Measurements from ENCODE around the gene JCHAIN. TPM values are rescaled to one million over a fixed set of nuclear protein-coding genes. Genes with fewer than 3 reads are reported as not detected.
"Not testable (repeated sequence)": the region's sequence is repeated elsewhere in the genome, so short reads cannot be mapped to it uniquely, and the experiment has no call there.

JCHAIN gene
- total RNA-seq, 4 donors from 2014 or later, result 1.7 to 5.9 (median 2.4) TPM

DNA sequence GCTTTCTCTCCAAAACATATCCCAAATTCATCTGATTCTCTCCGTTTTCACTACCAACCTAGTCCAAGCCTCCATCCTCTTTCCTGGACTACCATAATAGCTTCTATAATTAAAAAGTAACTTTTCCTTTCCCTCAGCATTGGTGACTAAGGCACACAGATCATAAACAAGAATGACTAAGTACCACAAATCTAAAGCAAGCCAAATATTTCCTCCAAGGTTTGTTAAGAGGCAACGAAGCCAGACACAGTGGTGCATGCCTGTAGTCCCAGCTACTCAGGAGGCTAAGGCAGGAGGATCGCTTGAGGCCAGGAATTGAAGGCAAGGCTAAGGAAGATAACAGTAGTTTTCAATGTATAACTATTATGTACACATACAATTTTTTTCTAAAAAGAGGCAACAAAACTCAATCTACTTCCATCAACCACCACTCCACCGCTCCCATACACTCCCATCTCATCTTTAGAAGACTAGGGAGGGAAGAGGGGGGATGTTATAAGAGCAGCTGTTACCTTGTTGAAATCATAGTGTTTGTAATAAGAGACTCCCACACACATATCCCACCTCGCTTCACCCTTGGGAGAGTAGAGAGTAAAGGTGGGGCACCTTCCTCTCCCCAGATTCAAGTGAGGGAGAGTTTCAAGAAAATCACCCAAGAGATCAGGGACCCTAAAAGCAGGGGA lies 4.2 kb upstream of the JCHAIN start:
- TF ChIP-seq, protein P1, sequence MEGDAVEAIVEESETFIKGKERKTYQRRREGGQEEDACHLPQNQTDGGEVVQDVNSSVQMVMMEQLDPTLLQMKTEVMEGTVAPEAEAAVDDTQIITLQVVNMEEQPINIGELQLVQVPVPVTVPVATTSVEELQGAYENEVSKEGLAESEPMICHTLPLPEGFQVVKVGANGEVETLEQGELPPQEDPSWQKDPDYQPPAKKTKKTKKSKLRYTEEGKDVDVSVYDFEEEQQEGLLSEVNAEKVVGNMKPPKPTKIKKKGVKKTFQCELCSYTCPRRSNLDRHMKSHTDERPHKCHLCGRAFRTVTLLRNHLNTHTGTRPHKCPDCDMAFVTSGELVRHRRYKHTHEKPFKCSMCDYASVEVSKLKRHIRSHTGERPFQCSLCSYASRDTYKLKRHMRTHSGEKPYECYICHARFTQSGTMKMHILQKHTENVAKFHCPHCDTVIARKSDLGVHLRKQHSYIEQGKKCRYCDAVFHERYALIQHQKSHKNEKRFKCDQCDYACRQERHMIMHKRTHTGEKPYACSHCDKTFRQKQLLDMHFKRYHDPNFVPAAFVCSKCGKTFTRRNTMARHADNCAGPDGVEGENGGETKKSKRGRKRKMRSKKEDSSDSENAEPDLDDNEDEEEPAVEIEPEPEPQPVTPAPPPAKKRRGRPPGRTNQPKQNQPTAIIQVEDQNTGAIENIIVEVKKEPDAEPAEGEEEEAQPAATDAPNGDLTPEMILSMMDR (IDR thresholded peaks at IDR 0.05), result no peak
- TF ChIP-seq POLR2A (IDR thresholded peaks at IDR 0.05), result no peak

DNA sequence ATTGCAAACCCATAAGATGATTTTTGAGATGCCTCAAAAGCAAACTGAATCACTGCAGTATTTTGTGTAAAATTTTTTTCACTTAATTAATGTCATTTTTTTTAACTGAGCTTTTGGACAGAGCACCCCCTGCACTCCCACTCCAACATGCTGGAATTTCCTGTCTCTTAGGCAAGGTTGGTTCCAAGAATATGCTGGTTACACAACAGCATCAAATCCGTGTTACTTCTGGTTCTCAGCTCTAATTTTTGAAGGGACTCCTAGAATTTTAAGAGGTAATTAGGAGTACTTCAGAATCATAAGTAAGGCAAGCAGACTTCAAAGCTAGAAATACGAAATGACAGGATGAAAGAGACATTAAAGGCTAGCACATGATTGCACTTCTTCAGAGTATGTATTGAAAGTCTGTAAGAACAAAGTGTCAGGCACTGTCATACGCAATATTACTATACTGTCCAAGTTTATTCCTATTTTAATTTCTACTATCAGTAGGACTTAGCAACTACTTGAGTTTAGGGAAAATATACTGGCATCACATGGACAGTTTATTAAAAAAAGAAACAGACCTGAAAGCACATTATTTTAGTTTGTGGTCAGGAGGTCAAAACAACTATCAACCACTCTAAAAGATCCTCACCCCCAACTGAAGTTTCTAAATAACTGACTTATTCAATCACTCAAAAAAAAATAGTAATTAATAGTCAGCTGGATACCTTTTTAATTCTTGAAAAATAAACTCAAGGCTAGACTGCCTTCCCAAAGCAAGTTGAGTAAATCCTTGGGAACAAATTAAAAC lies 1.6 kb upstream of the JCHAIN start:
- intact Hi-C loops (cut with DNase I; ENCODE audit: low total_unique reads), result no loop called here
- no peak overlapping the region for H3K4me3 ChIP-seq (ENCODE audit: low read depth, poor library complexity, severe bottlenecking)
- 45 to 49% methylated on average over 3 of the region's 3 CpGs for WGBS, 2 donors
- TF ChIP-seq POLR2A (IDR thresholded peaks at IDR 0.05), result no peak
- TF ChIP-seq, protein P1 (IDR thresholded peaks at IDR 0.05), result no peak
- DNase-seq (ENCODE audit: low spot score in 2 of 2), result no peak

More for the DNA sequence above, 4.2 kb upstream of the JCHAIN start:
- DNase-seq (ENCODE audit: low spot score in 2 of 2), result no peak
- H3K4me3 ChIP-seq (ENCODE audit: low read depth, poor library complexity, severe bottlenecking), result no peak overlapping the region
- intact Hi-C loops (cut with DNase I; ENCODE audit: low total_unique reads), result no loop called here
- 73 to 78% methylated on average over 5 of the region's 5 CpGs for WGBS, 2 donors

DNA sequence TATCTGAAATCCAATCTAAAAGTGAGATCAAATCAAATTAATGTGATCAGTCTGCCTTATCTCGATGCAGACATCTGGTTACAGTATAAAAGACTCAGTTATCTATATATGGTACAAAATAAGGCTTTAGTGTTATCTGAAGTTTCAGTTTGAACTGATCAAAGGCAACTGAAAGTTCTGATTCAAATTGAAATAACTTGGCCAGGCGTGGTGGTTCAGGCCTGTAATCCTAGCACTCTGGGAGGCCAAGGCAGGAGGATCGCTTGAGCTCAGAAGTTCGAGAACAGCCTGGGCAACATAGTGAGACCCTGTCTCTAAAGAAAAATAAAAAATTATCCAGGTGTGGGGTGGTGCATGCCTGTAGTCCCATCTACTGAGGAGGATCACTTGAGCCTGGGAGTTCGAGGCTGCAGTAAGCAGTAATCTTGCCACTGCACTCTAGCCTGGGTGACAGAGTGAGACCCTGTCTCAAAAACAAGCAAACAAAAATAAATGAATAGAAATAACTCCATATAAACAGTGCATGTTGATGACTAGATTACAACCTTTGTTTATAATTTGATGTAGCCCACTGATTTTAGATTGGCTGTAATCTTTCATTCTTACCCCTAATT lies 4.9 kb downstream of the JCHAIN start:
- DNase-seq (ENCODE audit: low spot score in 2 of 2); intact Hi-C loops (cut with DNase I; ENCODE audit: low total_unique reads): not testable (repeated sequence)
- 79 to 90% methylated on average over 5 of the region's 5 CpGs for WGBS, 2 donors

DNA sequence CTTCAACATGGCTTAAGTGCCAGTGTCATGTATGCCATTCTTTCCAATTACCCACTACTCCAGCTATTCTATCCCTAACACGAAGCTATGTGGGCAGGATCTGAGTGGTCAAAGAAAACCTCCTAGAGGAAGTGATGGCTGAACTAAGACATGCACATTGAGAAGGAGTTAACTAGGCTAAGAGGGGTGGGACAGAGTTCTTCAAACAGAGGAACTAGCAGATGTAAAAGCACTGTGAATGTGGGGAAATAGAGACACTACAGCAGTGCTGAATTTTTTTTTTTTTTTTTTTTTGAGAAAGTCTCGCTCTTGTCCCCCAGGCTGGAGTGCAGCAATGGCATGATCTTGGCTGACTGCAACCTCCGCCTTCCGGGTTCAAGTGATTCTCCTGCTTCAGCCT lies 6.2 kb downstream of the JCHAIN start:
- TF ChIP-seq, protein P1 (IDR thresholded peaks at IDR 0.05), result no peak
- no peak for TF ChIP-seq POLR2A (IDR thresholded peaks at IDR 0.05)
- no peak for DNase-seq (ENCODE audit: low spot score in 2 of 2)
- intact Hi-C loops (cut with DNase I; ENCODE audit: low total_unique reads), result no loop called here
- 87 to 95% methylated on average over 4 of the region's 4 CpGs for WGBS, 2 donors
- H3K4me3 ChIP-seq (ENCODE audit: low read depth, poor library complexity, severe bottlenecking), result no peak overlapping the region

More for the DNA sequence above, 4.9 kb downstream of the JCHAIN start:
- H3K4me3 ChIP-seq (ENCODE audit: low read depth, poor library complexity, severe bottlenecking), result not testable (repeated sequence)

DNA sequence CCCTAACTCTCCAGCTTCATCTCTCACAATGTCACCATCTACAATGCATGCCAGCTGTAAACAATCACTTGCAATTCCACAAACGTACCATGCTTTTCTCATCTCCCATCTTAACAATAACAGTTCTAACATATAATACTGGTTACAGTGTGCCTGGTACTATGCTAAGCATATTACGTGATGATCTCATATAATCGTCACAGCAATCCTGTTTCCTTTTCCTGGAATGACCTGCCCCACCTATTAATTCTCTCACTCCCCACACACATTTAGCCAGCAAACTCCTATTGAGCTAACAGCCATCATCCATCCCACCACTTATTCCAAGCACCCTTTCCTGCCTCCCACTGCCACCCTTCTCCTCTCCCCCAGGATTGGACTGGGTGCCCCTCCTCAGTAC lies 7.9 kb downstream of the JCHAIN start:
- no peak for DNase-seq (ENCODE audit: low spot score in 2 of 2)
- intact Hi-C loops (cut with DNase I; ENCODE audit: low total_unique reads), result no loop called here
- TF ChIP-seq, protein P1 (IDR thresholded peaks at IDR 0.05), result no peak
- TF ChIP-seq POLR2A (IDR thresholded peaks at IDR 0.05), result no peak
- 38 to 47% methylated on average over 3 of the region's 3 CpGs for WGBS, 2 donors
- no peak overlapping the region for H3K4me3 ChIP-seq (ENCODE audit: low read depth, poor library complexity, severe bottlenecking)

DNA sequence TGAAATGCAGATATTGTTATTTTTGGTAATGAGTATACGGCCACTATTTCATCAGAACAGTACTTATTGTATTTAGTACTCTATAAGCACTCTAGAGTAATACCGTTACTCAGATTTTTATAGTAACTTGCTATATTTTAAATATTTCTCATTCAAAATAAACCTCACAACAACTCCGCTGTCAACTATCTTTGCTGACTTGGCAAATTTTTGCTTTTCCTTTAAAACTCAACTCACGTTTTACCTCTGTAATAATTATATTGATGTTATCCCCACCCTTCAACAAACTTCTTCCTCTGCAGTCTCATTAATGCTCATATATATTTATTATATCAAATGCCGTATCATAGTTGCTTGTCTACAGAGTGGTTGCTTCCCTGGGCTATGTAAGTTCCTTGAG lies 9.0 kb downstream of the JCHAIN start:
- no peak for DNase-seq (ENCODE audit: low spot score in 2 of 2)
- TF ChIP-seq POLR2A (IDR thresholded peaks at IDR 0.05), result no peak
- TF ChIP-seq, protein P1 (IDR thresholded peaks at IDR 0.05), result no peak
- no peak overlapping the region for H3K4me3 ChIP-seq (ENCODE audit: low read depth, poor library complexity, severe bottlenecking)
- intact Hi-C loops (cut with DNase I; ENCODE audit: low total_unique reads), result no loop called here
- WGBS, 2 donors, result 75 to 80% methylated on average over 5 of the region's 5 CpGs

All from lower leg skin (tissue), 4 donors.